Measurements from ENCODE around the gene LHX6.

LHX6 gene

GRCh38 chr9:122228568-122229484 lies at the start of gene LHX6:
Gene LHX6, minus strand, starts transcription at chr9:122228957. Its CDS starts 217 bp downstream, at chr9:122228740.
- in situ Hi-C loops (cut with MboI; ENCODE audit: low sequenced_read_pairs): no loop called here

- in situ Hi-C loops (cut with MboI; ENCODE audit: low sequenced_read_pairs): no loop called here
Observed at GRCh38 chr9:122277285-122277897, 48.6 kb upstream of the LHX6 start.

- in situ Hi-C loops (cut with MboI; ENCODE audit: low sequenced_read_pairs): no loop called here
Observed at GRCh38 chr9:122276096-122276495, 47.3 kb upstream of the LHX6 start.

GRCh38 chr9:122274055-122274454 lies 45.3 kb upstream of the LHX6 start:
- in situ Hi-C loops (cut with MboI; ENCODE audit: low sequenced_read_pairs): no loop called here

GRCh38 chr9:122268041-122268814 lies 39.5 kb upstream of the LHX6 start:
- in situ Hi-C loops (cut with MboI; ENCODE audit: low sequenced_read_pairs): no loop called here

- in situ Hi-C loops (cut with MboI; ENCODE audit: low sequenced_read_pairs): no loop called here
Observed at GRCh38 chr9:122265149-122265915, 36.6 kb upstream of the LHX6 start.

GRCh38 chr9:122264360-122265148 lies 35.8 kb upstream of the LHX6 start, which contains the start of the genes MRRF and RBM18:
Gene MRRF, plus strand, starts transcription at chr9:122264882. Its CDS starts 6,010 bp downstream, at chr9:122270892.
Gene RBM18, minus strand, starts transcription at chr9:122264840. Its CDS starts 3,348 bp downstream, at chr9:122261492.
- in situ Hi-C loops (cut with MboI; ENCODE audit: low sequenced_read_pairs): no loop called here

GRCh38 chr9:122263699-122264349 lies 35.1 kb upstream of the LHX6 start:
- in situ Hi-C loops (cut with MboI; ENCODE audit: low sequenced_read_pairs): no loop called here

GRCh38 chr9:122262073-122262472 lies 33.3 kb upstream of the LHX6 start:
- in situ Hi-C loops (cut with MboI; ENCODE audit: low sequenced_read_pairs): no loop called here

- in situ Hi-C loops (cut with MboI; ENCODE audit: low sequenced_read_pairs): no loop called here
Observed at GRCh38 chr9:122261469-122261881, 32.7 kb upstream of the LHX6 start.

GRCh38 chr9:122258886-122259415 lies 30.2 kb upstream of the LHX6 start:
- in situ Hi-C loops (cut with MboI; ENCODE audit: low sequenced_read_pairs): no loop called here

- in situ Hi-C loops (cut with MboI; ENCODE audit: low sequenced_read_pairs): no loop called here
Observed at GRCh38 chr9:122256206-122256605, 27.4 kb upstream of the LHX6 start.

GRCh38 chr9:122254761-122255160 lies 26.0 kb upstream of the LHX6 start:
- in situ Hi-C loops (cut with MboI; ENCODE audit: low sequenced_read_pairs): no loop called here

GRCh38 chr9:122252796-122253195 lies 24.0 kb upstream of the LHX6 start:
- in situ Hi-C loops (cut with MboI; ENCODE audit: low sequenced_read_pairs): no loop called here

GRCh38 chr9:122251351-122251750 lies 22.6 kb upstream of the LHX6 start:
- in situ Hi-C loops (cut with MboI; ENCODE audit: low sequenced_read_pairs): no loop called here

GRCh38 chr9:122248448-122248865 lies 19.7 kb upstream of the LHX6 start:
- in situ Hi-C loops (cut with MboI; ENCODE audit: low sequenced_read_pairs): no loop called here

GRCh38 chr9:122246666-122247065 lies 17.9 kb upstream of the LHX6 start:
- in situ Hi-C loops (cut with MboI; ENCODE audit: low sequenced_read_pairs): no loop called here

GRCh38 chr9:122244349-122244748 lies 15.6 kb upstream of the LHX6 start:
- in situ Hi-C loops (cut with MboI; ENCODE audit: low sequenced_read_pairs): no loop called here

- in situ Hi-C loops (cut with MboI; ENCODE audit: low sequenced_read_pairs): no loop called here
Observed at GRCh38 chr9:122239722-122240121, 11.0 kb upstream of the LHX6 start.
